MM.1S (cell line): Measurements from ENCODE around the gene EHBP1.

Experiments
- EZH2 ChIP-seq: fragments of 300-600 bp; sonication (generic); optimal IDR thresholded peaks from 2 replicates; pipeline ENCODE3; 2017; ENCODE audit warnings: low read depth, mild to moderate bottlenecking, antibody characterized with exemption, low read length, mixed read lengths
- TF ChIP-seq, protein P1 (sequence below): fragments of 300-600 bp; sonication (generic); IDR thresholded peaks from 2 replicates; pipeline ENCODE4 v1.5.1; 2016; ENCODE audit warnings: antibody characterized with exemption, low read length, mixed read lengths

DNA sequence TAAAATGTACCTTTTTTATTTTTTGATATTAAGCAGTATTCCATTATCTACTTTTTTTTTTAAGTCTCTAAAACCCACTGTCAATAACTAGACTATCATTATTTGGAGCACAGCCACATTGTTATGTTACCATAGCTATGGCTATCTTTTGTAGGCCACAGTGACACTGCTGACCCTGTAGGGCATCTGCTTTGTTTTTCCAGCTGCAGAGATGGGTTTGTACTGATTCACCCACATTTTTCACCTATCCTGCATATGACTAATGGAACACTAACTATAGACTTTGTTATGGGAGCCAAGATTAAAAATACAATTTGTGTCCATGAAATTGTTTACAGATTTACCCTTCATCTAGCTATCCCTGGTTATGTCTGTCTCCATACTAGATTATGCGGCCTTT is 323.5 kb downstream of the EHBP1 start:
- TF ChIP-seq, protein P1, sequence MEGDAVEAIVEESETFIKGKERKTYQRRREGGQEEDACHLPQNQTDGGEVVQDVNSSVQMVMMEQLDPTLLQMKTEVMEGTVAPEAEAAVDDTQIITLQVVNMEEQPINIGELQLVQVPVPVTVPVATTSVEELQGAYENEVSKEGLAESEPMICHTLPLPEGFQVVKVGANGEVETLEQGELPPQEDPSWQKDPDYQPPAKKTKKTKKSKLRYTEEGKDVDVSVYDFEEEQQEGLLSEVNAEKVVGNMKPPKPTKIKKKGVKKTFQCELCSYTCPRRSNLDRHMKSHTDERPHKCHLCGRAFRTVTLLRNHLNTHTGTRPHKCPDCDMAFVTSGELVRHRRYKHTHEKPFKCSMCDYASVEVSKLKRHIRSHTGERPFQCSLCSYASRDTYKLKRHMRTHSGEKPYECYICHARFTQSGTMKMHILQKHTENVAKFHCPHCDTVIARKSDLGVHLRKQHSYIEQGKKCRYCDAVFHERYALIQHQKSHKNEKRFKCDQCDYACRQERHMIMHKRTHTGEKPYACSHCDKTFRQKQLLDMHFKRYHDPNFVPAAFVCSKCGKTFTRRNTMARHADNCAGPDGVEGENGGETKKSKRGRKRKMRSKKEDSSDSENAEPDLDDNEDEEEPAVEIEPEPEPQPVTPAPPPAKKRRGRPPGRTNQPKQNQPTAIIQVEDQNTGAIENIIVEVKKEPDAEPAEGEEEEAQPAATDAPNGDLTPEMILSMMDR: no peak
- TF ChIP-seq EZH2: no peak
